Activated CD8-positive, alpha-beta memory T cell treated with anti-CD3 and anti-CD28 coated beads, Interleukin-2, amount 50 U/mL, for 24 hours (primary cell): ENCODE measurements around the gene CACNA1D.
"Not testable (repeated sequence)": the region's sequence is repeated elsewhere in the genome, so short reads cannot be mapped to it uniquely, and the experiment has no call there.

Source experiments
- DNase-seq: peaks from one replicate; pipeline ENCODE4 v3.0.0-alpha.2; 2020; ENCODE audit errors: extremely low read depth

CACNA1D gene

DNA sequence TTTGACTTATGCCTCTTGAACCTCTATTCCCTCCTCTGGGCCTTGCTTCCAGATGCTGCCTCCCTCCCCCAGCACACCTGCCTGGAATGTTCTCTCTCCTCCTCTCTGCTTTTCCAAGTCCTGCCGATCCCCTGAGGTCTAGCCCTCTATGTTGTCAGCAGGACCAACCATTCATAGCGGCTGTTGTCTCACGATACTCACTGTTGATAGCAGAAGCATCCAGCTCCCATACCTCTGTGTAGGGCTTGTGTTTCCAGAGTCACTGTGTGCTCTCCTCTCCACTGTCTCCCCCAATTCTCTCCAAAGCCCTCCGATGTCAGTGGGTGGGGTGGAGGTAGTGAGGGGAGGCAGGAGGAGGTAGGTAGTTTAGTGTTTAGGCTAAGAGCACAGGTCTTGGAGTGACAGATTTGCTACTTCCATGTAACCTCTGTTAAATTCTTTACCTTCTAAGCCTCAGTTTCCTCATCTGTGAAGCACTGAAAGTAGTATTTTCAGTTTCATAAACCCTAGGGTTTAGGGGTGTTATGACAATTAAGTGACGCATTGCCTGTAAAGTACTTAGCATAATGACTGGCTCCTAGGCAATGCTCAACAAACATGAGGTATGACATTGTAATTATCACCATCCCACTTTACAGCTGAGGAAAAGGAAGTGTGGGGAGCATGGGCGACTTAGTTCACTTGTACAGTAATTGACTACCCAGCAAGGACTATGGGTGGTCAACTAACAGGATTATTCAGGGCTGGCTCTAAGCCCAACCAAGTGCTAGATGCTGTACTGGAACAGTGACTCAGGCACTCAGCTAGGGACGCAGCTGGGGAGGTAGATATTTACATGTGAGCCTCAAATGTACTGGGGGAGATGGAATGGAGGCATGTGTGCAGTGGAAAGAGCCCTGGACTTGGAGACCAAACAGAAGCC, 122.8 kb downstream of the CACNA1D start:
- no peak for DNase-seq

DNA sequence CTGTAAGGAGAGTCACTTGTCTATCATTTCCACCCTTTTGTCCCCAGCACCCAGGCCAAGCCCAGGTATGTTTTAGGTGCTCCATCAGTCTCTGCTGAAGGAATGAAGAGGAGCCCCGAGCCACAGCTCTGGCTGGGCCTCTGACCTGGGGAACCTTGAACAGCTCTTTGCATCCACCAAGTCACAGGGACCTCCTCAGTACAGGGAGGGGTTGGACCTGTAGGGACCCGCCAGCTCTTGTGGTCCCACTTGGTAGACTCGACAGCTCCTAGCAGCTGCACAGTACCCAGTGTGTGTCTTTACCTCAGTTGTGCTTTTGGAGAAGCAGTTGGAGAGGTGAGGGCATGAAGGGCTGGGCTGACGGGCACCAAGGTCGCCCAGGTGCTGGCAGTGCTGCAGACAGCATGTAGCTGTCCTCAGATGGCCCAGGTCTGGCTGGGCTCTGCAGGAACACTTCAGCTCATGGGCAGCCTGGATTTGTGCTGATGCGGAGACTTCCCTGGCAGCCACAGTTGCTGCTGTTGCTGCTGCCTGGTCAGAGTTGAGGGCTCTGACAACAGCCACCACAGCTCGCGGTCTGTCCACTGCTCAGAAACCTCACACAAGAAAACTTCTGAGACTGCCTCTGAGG, 123.6 kb downstream of the CACNA1D start:
- DNase-seq = no peak

DNA sequence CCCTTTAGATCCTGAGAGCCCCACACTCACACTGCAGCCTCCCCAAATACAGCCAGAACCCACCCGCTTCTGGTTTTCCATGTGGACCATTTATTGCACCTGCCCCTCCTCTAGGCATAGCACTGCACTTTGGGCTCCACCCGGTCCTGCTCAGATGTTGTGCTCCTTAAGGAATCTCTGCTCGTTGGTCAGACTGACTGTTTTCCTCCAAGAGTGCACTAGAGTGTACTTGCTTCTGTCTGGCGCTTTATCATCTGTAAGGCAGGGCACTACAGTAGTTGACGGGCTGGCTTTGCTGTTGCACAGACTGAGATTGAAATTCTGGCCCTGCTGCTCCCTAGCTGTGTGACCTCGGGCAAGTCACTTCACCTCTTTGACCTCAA, 124.1 kb downstream of the CACNA1D start:
- DNase-seq = no peak

DNA sequence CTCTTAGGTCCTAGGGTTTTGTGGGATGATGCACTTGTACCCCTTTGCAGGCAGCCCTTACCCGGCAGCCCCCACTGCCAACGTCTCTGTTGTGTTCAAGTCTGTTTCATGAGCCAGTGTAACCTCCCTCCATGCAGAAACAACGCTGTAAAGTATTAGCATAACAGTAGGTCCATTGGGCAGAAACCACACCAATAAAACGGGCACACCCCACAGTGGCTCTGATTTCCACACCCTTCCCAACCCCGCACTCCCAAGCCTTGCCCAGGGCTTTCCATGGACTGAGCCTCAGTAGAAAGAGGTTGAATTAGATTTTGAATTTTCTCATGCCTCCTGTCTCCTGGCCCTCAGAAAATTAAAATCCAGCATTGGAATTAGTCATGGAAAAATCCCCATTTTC, 124.5 kb downstream of the CACNA1D start:
- no peak for DNase-seq

DNA sequence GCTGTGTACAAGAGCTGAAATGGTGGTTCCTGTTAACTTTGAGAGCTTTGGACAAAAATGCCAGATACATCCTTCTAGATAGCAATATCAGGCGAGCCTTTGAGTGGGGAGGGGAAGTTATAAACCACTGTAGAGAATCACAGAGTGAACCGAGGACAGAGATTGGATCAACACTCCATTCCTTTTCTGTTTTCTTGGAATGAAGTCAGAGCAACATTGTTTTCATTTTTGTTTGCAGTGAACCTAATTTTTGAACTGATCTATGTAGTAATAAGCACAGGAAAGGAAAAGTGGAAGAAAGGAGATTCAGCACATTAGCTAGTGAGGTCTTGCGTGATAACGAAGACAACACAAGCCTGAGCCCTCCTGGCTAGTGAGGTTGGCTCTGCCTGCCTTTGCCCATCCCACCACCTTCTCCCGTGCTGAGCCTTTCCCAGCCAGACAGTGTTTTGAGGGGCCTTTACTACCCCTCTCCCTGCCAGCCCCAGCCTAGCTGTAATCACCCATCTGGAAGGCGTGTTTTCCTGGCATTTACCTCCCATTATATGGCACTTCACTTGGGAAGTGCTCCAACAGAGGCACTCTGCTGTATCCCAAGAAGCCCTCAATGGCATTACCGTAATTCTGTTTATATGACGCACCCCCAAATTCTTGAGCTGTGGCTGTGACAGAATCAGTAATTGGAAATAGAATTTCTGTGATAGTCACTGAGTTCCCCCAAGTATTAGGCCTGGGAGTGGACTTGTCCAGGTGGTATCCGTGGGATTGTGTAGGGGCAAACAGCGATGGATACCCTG, 129.8 kb downstream of the CACNA1D start:
- no peak for DNase-seq

DNA sequence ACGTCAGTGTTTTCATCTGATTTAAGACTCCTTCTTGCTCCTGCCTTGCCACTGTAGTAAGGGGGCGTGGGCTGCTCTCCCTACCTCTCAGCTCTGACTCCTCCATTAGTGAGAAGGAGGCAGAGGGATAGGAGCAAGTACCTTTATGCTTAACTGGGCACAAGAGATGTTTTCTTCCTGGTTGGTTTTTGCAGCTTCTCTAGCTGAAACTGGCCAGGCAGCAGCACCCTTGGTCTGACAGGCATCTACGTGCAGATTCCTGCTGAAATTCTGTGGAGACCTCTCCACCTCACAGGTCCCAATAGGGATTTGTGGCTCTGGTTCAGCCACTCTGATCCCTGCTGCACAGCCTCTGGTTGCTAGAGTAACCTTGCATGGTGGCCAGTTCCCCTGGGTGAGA, 132.5 kb downstream of the CACNA1D start:
- DNase-seq = no peak

DNA sequence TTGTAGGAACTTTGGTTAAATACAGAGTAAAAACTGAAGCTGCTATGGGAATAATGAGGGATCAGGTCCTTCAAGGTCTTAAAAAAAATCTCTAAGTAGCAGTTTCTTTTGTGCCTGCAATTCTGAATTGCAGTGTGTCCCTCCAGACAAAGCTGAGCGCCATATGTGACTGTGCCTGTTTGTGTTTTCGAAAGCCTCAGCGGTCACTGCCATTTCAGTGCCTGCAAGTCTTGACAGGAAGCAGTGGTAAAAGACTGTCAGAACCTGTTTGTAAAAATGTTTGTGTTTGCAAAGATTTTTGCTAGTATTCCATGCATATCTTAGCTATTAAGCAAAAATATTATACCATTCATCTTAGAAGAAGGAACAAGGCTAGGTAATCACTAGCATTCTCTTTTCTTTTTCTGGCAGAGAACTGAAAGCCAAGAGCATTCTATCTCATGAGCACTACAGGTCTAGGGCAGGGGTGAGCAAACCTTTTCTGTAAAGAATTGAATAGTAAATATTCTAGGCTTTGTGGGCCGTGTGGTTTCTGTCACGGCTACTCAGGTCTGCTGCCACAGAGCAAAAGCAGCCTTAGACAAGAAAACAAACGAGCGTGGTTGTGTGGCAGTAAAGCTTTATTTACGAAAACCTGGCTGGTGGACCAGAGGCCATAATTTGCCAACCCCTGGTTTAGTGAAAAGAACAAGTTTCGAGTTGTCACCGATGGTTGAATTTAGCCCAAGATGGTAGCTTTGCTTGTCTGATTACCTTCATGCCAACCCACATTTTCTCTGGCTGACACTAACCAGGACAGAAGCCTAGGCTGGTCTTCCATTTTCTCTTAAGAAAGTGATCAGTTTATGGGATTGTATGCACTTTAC, 134.4 kb downstream of the CACNA1D start:
- DNase-seq = no peak

DNA sequence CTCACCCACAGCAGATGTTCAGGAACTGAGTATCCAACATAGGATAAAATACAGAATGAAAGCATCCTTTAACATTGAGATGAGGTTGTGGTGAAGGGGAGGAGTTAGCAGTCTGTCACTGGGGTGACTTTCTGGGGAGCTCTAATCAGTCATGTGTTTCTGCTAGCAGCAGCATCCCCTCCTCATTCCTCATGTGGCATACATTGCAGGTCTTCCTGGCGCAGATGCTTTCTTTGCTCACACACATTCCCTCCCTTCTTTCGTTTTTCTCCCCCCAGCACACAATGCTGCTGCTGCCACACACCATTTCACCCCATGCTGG, 135.0 kb downstream of the CACNA1D start:
- no peak for DNase-seq

DNA sequence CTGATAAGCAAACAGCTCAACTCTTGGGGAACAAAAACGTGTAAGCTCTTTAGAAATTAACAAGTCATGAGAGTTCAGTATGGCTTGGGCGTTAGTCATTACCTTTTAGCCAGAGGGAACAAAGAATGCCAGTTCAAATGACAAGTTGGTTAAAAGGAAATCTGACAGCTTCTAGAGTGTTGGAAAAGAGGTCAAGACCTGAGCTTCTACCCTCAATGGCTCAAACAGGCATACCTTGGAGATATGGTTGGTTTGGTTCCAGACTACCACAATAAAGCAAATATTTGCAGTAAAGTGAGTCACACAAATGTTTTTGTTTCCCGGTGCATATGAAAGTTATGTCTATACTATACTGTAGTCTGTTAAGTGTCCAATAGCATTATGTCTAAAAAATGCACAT, 136.1 kb downstream of the CACNA1D start:
- DNase-seq = no peak

DNA sequence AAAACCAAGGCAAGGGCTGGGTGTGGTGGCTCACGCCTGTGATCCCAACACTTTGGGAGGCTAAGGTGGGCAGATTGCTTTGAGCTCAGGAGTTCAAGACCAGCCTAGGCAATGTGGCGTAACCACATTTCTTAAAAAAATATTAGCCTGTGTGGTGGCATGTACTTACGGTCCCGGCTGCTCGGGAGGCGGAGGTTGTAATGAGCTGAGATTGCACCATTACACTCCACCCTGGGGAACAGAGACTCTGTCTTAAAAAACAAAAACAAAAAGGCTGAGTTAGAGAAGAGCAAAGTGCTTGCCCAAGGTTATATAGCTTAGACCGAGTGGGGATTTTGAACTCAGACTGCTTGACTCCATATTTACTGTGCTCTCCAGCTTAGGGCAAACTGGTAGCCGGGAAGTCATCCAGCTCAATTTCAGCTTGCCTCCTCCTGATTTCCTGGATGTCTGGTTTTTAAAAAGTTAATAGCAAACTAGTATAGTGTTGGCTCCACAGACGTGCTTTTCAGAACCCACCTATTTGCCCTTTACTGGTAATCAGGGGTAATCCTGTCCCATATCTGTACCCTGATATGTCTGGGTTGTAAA, 138.9 kb downstream of the CACNA1D start:
- no peak for DNase-seq

DNA sequence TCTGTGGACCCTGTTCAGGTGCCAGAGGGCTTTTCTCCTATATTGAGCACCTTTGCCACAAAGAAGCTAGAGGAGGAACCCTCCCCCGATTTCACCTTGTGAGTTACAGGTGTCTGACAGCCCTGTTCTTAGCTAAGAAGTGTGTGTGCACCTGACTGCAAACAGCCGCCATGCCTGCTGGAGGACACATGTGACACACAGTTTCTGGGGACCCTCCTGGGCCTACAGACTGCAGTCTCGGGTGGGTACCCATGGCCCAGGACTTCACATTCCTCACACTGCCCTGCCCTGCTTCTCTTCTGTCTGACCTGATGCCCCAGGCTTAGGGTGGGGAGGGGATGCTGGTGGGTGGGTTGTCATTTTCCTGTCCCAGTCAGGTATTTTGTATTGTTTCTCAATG, 140.6 kb downstream of the CACNA1D start:
- DNase-seq = no peak

DNA sequence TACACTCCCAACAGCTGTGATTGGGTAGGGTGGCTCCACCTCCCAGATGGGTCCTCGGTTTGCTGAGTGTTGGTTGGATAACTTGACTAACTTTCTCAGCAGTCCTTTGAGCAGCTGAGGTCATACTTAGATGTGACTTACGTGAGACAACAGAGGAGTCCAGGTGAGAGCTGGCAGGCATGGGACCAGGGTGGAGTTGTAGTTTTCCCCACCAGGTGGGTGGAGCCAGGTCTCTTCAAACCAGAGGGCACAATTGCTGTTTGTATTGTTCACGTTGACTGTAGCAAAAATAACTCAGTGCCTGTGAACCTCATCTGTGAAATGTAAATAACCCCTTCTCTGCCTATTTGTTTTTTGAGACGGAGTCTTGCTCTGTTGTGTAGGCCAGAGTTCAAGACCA, 144.4 kb downstream of the CACNA1D start:
- DNase-seq = not testable (repeated sequence)

DNA sequence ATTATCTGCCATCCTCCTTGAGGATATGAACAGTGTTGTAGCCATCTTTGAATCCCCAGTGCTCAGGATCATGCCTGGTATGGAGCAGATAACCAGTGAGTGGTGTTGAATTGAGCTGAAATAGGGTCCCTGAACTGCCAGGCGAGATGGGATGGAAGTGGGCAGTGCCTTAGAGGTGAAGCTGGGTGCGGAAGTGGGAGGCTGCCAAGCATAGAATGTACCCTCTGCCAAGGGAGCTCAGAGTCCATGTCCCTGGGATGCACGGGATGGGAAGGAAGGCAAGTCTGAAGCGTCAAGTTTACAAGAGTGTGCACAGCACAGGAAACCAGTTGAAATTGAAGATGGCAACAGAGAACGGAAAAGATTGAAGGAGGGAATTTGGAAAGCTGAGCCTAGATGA, 147.0 kb downstream of the CACNA1D start:
- DNase-seq = no peak

DNA sequence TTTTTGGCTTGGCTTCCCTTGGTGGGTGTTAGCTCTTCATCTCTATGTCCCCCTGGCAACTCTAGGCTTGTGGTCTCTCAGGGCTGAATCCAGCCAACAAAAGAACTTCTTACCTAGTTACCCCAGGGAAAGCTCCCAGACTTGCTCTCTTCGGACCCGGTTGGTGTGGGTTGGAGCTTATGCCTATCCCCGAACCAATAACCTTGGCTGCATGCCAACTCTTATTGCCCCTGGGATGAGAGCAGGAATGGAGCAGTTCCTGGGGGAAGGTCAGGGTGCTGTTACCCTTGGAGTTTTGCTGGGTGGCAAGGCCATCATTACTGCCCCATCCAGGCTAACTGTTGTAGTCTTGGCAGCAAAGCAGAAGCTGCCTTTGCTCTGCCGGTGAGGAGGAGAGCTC, 147.8 kb downstream of the CACNA1D start:
- no peak for DNase-seq

DNA sequence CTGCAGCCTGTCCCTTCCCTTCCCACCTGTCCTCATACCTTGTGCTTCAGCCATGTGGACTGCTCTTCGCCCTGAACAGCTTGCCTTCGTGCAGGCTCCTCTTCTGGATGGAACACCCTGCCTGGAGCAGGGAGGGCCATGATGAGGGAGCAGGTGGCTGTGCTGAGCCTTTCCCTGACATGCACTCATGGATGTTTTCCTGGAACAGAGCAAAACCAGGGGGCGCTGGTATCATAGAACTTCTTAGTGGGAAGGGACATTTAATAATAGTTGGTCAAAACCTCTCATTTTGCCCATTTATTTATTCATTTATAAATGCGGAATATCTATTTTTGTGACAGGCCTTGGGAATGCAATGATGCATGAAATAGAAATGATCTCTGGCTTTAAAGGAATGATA, 149.3 kb downstream of the CACNA1D start:
- DNase-seq = no peak

DNA sequence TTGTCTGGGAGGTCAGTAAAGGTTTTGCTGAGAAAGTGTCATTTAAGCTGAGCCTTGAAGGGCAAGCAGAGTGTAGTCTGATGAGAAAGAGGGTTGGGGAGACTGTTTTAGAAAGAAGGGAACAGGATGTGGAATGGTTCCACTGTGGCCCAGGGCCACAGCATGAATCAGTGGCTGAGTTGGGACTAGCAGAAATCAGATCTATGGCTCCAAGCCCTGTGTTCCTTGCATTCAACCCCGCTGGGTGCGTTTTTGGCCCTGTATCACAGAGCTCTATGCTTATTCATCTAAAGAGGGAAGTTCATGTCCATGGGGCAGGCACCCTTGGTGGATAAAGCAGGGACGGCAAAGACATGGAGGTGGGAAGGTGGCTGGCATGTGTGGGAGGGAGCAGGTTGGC, 151.3 kb downstream of the CACNA1D start:
- no peak for DNase-seq

DNA sequence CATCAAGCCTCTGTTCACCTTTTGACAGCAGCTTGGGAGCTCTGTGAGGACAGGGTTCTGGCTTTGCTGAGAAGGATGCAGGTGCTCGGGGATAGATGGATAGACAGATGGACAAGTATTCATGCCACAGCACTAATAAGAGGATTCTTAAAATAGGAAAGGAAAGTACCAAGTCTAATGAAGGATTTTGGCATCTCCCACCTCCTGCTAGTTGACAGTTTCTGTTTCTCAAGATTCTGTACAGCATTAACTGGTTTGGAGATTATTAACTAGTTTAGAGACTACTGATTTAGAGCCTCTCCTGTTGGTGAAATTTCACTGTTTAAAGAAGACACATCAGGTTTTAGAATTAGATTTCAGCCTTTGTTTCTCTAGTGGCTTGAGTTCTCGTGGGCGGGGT, 152.3 kb downstream of the CACNA1D start:
- DNase-seq = no peak

DNA sequence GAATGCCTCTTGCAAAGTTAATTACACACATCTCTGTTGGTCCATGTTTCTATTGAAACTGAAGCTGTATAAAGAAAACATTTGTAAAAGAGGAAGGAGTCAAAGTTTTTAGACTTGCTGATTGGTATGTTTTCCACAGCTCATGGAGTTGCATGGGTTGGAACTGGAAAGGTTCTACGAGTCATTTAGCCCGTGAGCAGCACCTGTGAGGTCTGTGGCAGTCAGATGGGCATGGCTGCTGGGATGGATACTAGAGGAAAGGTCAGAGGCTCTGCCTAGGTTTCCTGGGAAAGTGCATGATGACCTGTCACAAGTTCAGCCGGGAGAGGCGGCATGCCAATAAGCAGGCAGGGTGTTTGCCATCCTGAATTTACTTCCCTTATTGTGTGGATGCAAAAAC, 155.4 kb downstream of the CACNA1D start:
- DNase-seq = no peak

DNA sequence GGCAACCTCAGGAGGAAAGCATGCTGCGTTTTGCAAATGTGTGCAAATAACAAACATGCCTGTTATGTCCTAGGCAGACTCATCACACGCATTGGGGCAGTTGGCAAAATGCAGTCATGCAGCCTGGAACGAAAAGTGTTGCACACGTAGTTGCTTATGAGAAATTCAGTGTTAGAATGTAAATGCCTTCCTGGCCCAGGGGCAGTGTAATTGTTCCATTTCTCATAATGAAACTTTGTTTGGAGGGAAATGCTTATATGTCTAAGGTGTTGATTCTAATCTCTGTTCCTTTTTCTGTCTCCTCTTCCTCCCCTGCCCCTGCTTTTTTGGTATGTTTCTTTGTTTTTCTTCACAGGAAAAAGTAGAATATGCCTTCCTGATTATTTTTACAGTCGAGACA, 156.0 kb downstream of the CACNA1D start:
- DNase-seq = no peak

DNA sequence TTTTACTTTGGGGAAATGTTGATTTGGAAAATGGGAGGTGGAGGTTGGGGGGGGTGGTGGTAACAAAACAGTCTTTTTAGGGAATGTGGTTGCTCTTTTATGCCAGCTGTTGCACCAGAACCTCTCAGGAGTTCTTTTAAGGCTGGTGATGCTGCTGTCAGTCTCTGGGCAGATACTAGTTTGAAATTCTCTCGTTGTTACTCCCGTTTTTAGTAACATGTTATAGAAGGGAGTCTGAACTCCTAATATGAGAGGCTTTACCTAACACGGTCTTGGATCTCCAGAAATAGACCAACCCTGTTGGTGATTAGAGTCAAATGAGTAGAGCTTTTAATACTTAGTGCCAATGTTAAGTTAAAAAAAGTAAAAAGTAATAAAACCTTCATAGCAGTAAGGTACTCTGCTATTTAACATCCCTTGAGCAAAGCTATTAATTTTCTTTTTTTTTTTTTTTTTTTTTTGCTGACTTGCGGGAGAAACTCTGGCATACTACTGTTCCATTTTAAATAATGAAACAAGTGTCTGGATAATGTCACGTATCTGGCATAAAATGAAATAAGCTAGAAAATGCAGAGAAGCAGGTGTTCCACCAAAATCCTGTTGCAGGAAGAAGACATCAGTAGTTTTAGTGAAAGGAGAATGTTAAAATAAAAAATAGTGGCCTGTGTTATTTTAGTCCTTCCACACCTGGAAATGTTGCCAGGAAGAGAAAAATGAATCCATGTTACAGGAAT, 156.7 kb downstream of the CACNA1D start:
- DNase-seq = no peak

DNA sequence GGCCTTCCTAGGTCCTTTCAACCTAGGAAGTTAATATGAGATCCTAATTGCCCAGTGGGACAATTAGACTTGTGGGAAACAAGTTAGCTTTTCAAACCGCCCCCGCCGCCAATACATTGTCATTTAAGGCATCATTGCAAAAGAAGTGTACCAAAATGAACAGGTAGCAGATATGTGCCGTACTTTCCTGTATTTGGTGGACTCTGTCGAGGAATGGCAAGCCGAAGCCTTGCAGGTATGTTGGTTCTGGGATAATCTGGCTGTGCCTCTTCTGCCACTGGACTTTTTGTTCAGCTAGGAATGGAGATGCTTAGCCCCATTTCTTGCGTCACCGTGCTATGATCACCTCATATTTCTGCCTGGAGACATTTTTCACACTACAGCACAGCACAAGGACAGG, 157.5 kb downstream of the CACNA1D start:
- no peak for DNase-seq
